ENCODE data around the gene QKI.
"Not testable (repeated sequence)": the region's sequence is repeated elsewhere in the genome, so short reads cannot be mapped to it uniquely, and the experiment has no call there.

Gene QKI

GRCh38 chr6:163414117-163414945, at the start of gene QKI:
TSS of gene QKI (plus strand) at chr6:163414718. CDS start at chr6:163415194, 476 bp downstream.
- Mint-ChIP-seq H3K4me3 (peak within 1 kb of the TSS; percentile 90), H3K4me1 (peaks cover 38% of the 10 kb centered on the region), H3K27ac (peak within 1 kb of the TSS; percentile 89), H3K36me3 (peaks cover 13% of the 10 kb centered on the region), H3K9me3 (no peaks in the 10 kb centered on the region)
- peak; percentile 67 to 86 for DNase-seq (ENCODE audit: low spot score in 2 of 2)
- ATAC-seq = peak; percentile 69

- Mint-ChIP-seq H3K9me3 (no peaks in the 10 kb centered on the region), H3K27ac (no peak overlapping the region), H3K4me3 (no peak overlapping the region), H3K36me3 (no peaks in the 10 kb centered on the region), H3K4me1 (peaks cover 12% of the 10 kb centered on the region)
- DNase-seq (ENCODE audit: low spot score in 2 of 2) (no peak), ATAC-seq (no peak)
Observed at GRCh38 chr6:163366288-163366687, 48.2 kb upstream of the QKI start.

GRCh38 chr6:163367497-163368183, 46.9 kb upstream of the QKI start:
- Mint-ChIP-seq H3K9me3 (no peaks in the 10 kb centered on the region), H3K4me1 (peaks cover 12% of the 10 kb centered on the region)

GRCh38 chr6:163369141-163369540, 45.4 kb upstream of the QKI start:
- Mint-ChIP-seq H3K9me3 (no peaks in the 10 kb centered on the region), H3K4me1 (peaks cover 12% of the 10 kb centered on the region), H3K36me3 (no peaks in the 10 kb centered on the region), H3K4me3 (no peak overlapping the region), H3K27ac (no peak overlapping the region)
- ATAC-seq = no peak
- no peak for DNase-seq (ENCODE audit: low spot score in 2 of 2)

More at GRCh38 chr6:163367497-163368183, 46.9 kb upstream of the QKI start:
- DNase-seq (ENCODE audit: low spot score in 2 of 2) (no peak), ATAC-seq (no peak)
- Mint-ChIP-seq H3K4me3 (no peak overlapping the region), H3K27ac (no peak overlapping the region), H3K36me3 (no peaks in the 10 kb centered on the region)

GRCh38 chr6:163369628-163370365, 44.7 kb upstream of the QKI start:
- no peak for DNase-seq (ENCODE audit: low spot score in 2 of 2)
- H3K4me1 Mint-ChIP-seq = peaks cover 12% of the 10 kb centered on the region
- H3K36me3 Mint-ChIP-seq = no peaks in the 10 kb centered on the region
- no peak for ATAC-seq
- H3K27ac Mint-ChIP-seq = peak overlapping the region; percentile 11
- no peaks in the 10 kb centered on the region for H3K9me3 Mint-ChIP-seq
- H3K4me3 Mint-ChIP-seq = no peak overlapping the region

- peaks cover 12% of the 10 kb centered on the region for H3K4me1 Mint-ChIP-seq
- DNase-seq (ENCODE audit: low spot score in 2 of 2) (no peak), ATAC-seq (no peak)
- no peaks in the 10 kb centered on the region for H3K9me3 Mint-ChIP-seq
- no peak overlapping the region for H3K4me3 Mint-ChIP-seq
- H3K27ac Mint-ChIP-seq = peak overlapping the region; percentile 11
- H3K36me3 Mint-ChIP-seq = no peaks in the 10 kb centered on the region
Observed at GRCh38 chr6:163370464-163371117, 43.9 kb upstream of the QKI start.

GRCh38 chr6:163371129-163371528, 43.4 kb upstream of the QKI start:
- Mint-ChIP-seq H3K4me1 (peaks cover 12% of the 10 kb centered on the region), H3K9me3 (no peaks in the 10 kb centered on the region), H3K36me3 (no peaks in the 10 kb centered on the region), H3K27ac (no peak overlapping the region), H3K4me3 (no peak overlapping the region)
- ATAC-seq (no peak), DNase-seq (ENCODE audit: low spot score in 2 of 2) (no peak)

GRCh38 chr6:163373240-163373639, 41.3 kb upstream of the QKI start:
- H3K4me1 Mint-ChIP-seq = peaks cover 12% of the 10 kb centered on the region
- no peaks in the 10 kb centered on the region for H3K9me3 Mint-ChIP-seq
- H3K27ac Mint-ChIP-seq = no peak overlapping the region
- H3K36me3 Mint-ChIP-seq = no peaks in the 10 kb centered on the region
- DNase-seq (ENCODE audit: low spot score in 2 of 2) = no peak
- no peak for ATAC-seq
- no peak overlapping the region for H3K4me3 Mint-ChIP-seq

- ATAC-seq = no peak
- Mint-ChIP-seq H3K4me3 (no peak overlapping the region), H3K27ac (no peak overlapping the region), H3K9me3 (no peaks in the 10 kb centered on the region), H3K4me1 (peaks cover 1% of the 10 kb centered on the region), H3K36me3 (no peaks in the 10 kb centered on the region)
- DNase-seq (ENCODE audit: low spot score in 2 of 2) = no peak
Observed at GRCh38 chr6:163375361-163375760, 39.2 kb upstream of the QKI start.

GRCh38 chr6:163376187-163376586, 38.3 kb upstream of the QKI start:
- no peaks in the 10 kb centered on the region for H3K9me3 Mint-ChIP-seq
- no peak overlapping the region for H3K4me3 Mint-ChIP-seq
- H3K4me1 Mint-ChIP-seq = no peaks in the 10 kb centered on the region
- no peak overlapping the region for H3K27ac Mint-ChIP-seq
- DNase-seq (ENCODE audit: low spot score in 2 of 2) (no peak), ATAC-seq (no peak)
- no peaks in the 10 kb centered on the region for H3K36me3 Mint-ChIP-seq

- H3K27ac Mint-ChIP-seq = no peak overlapping the region
- no peaks in the 10 kb centered on the region for H3K36me3 Mint-ChIP-seq
- no peaks in the 10 kb centered on the region for H3K9me3 Mint-ChIP-seq
- ATAC-seq (no peak), DNase-seq (ENCODE audit: low spot score in 2 of 2) (no peak)
- H3K4me3 Mint-ChIP-seq = no peak overlapping the region
- H3K4me1 Mint-ChIP-seq = no peaks in the 10 kb centered on the region
Observed at GRCh38 chr6:163377561-163377960, 37.0 kb upstream of the QKI start.

GRCh38 chr6:163380216-163380615, 34.3 kb upstream of the QKI start:
- peaks cover 3% of the 10 kb centered on the region for H3K9me3 Mint-ChIP-seq
- H3K4me1 Mint-ChIP-seq = no peaks in the 10 kb centered on the region
- ATAC-seq (no peak), DNase-seq (ENCODE audit: low spot score in 2 of 2) (no peak)
- H3K36me3 Mint-ChIP-seq = no peaks in the 10 kb centered on the region
- no peak overlapping the region for H3K4me3 Mint-ChIP-seq
- no peak overlapping the region for H3K27ac Mint-ChIP-seq

GRCh38 chr6:163381118-163381756, 33.3 kb upstream of the QKI start:
- no peak overlapping the region for H3K27ac Mint-ChIP-seq
- peaks cover 3% of the 10 kb centered on the region for H3K9me3 Mint-ChIP-seq
- H3K4me3 Mint-ChIP-seq = no peak overlapping the region
- no peaks in the 10 kb centered on the region for H3K36me3 Mint-ChIP-seq
- DNase-seq (ENCODE audit: low spot score in 2 of 2) (no peak), ATAC-seq (no peak)
- no peaks in the 10 kb centered on the region for H3K4me1 Mint-ChIP-seq

GRCh38 chr6:163383396-163383795, 31.1 kb upstream of the QKI start:
- not testable (repeated sequence) for H3K4me1 Mint-ChIP-seq; H3K36me3 Mint-ChIP-seq; H3K4me3 Mint-ChIP-seq; H3K27ac Mint-ChIP-seq; ATAC-seq; H3K9me3 Mint-ChIP-seq; DNase-seq (ENCODE audit: low spot score in 2 of 2)

GRCh38 chr6:163383912-163384311, 30.6 kb upstream of the QKI start:
- Mint-ChIP-seq H3K36me3 (no peaks in the 10 kb centered on the region), H3K4me1 (no peaks in the 10 kb centered on the region), H3K9me3 (peaks cover 3% of the 10 kb centered on the region), H3K4me3 (no peak overlapping the region), H3K27ac (no peak overlapping the region)
- ATAC-seq (no peak), DNase-seq (ENCODE audit: low spot score in 2 of 2) (no peak)
